GM18498 (cell line): ENCODE results near the gene NGB.

Experiments
- ATAC-seq: cut with Tn5 transposase; IDR thresholded peaks from one replicate; pipeline ENCODE4 v1.9.1; 2021; ENCODE audit warnings: mild to moderate bottlenecking, moderate library complexity; ENCODE audit not compliant: unreplicated experiment

Gene NGB

GRCh38 chr14:77238996-77239395, 32.0 kb downstream of the NGB start:
- no peak for ATAC-seq

GRCh38 chr14:77238356-77238755, 32.6 kb downstream of the NGB start:
- no peak for ATAC-seq

GRCh38 chr14:77236814-77237213, 34.2 kb downstream of the NGB start:
- ATAC-seq, result no peak

GRCh38 chr14:77231721-77232120, 39.3 kb downstream of the NGB start:
- no peak for ATAC-seq

- ATAC-seq, result no peak
Observed at GRCh38 chr14:77230914-77231313, 40.1 kb downstream of the NGB start.

- no peak for ATAC-seq
Observed at GRCh38 chr14:77228056-77228455, 43.0 kb downstream of the NGB start.

GRCh38 chr14:77225892-77226557, 45.0 kb downstream of the NGB start:
- no peak for ATAC-seq

- ATAC-seq, result no peak
Observed at GRCh38 chr14:77225254-77225653, 45.8 kb downstream of the NGB start.

- ATAC-seq, result no peak
Observed at GRCh38 chr14:77224212-77224611, 46.8 kb downstream of the NGB start.

GRCh38 chr14:77222546-77223225, 48.3 kb downstream of the NGB start:
- no peak for ATAC-seq

- no peak for ATAC-seq
Observed at GRCh38 chr14:77221241-77221871, 49.6 kb downstream of the NGB start.

GRCh38 chr14:77220246-77221017, 50.6 kb downstream of the NGB start:
- no peak for ATAC-seq

GRCh38 chr14:77219591-77219990, 51.4 kb downstream of the NGB start:
- no peak for ATAC-seq

GRCh38 chr14:77217551-77217950, 53.5 kb downstream of the NGB start:
- no peak for ATAC-seq
